GM18868 (cell line): ENCODE results near the gene CPB1.

Experiments
- ATAC-seq: cut with Tn5 transposase; IDR thresholded peaks from one replicate; pipeline ENCODE4 v1.9.1; 2021; ENCODE audit warnings: mild to moderate bottlenecking, moderate library complexity; ENCODE audit not compliant: unreplicated experiment

CPB1 gene

GRCh38 chr3:148879256-148879655 is 51.6 kb downstream of the CPB1 start:
- no peak for ATAC-seq

GRCh38 chr3:148880681-148881080 is 53.1 kb downstream of the CPB1 start:
- peak; percentile 71 for ATAC-seq

- no peak for ATAC-seq
Measured at GRCh38 chr3:148881286-148881685, 53.7 kb downstream of the CPB1 start.

- ATAC-seq: no peak
Measured at GRCh38 chr3:148882288-148882687, 54.7 kb downstream of the CPB1 start.

GRCh38 chr3:148883163-148883562 is 55.6 kb downstream of the CPB1 start:
- no peak for ATAC-seq

- ATAC-seq: no peak
Measured at GRCh38 chr3:148884261-148884660, 56.6 kb downstream of the CPB1 start.

- no peak for ATAC-seq
Measured at GRCh38 chr3:148889828-148890227, 62.2 kb downstream of the CPB1 start.

- no peak for ATAC-seq
Measured at GRCh38 chr3:148896062-148896461, 68.5 kb downstream of the CPB1 start.

- ATAC-seq: no peak
Measured at GRCh38 chr3:148901987-148902791, 74.6 kb downstream of the CPB1 start.

GRCh38 chr3:148903022-148903442 is 75.4 kb downstream of the CPB1 start:
- no peak for ATAC-seq

- no peak for ATAC-seq
Measured at GRCh38 chr3:148903941-148904340, 76.3 kb downstream of the CPB1 start.

GRCh38 chr3:148906667-148907066 is 79.1 kb downstream of the CPB1 start:
- ATAC-seq: no peak
